ENCODE measurements around the gene EFHC1.

- TF ChIP-seq CTCF (IDR thresholded peaks at IDR 0.05; ENCODE audit: low read length) (no peak), EZH2phosphoT487 (IDR thresholded peaks at IDR 0.05; ENCODE audit: low read length) (no peak)
Observed at GRCh38 chr6:52457096-52457495, 37.0 kb downstream of the EFHC1 start.
